Measurements from ENCODE around the gene LNX2.
A peak's percentile ranks its signal among the peaks of the same experiment; 100 is the strongest.

LNX2 gene

GRCh38 chr13:27624071-27624470 is 3.7 kb upstream of the LNX2 start:
- peaks cover 41 to 65% (median 63%) of the 10 kb centered on the region in 11 experiments; a peak in 21 of 22 replicates for H3K36me3 ChIP-seq
- H3K4me1 ChIP-seq: peaks cover 26 to 35% (median 30%) of the 10 kb centered on the region in 10 experiments
- peak overlapping the region; percentile 85 to 99 (median 96); a peak in 21 of 22 replicates for H3K4me2 ChIP-seq
- no peaks in the 10 kb centered on the region for H3K27me3 ChIP-seq
- H3K9ac ChIP-seq: no peak overlapping the region
- peaks cover 52 to 85% (median 73%) of the 10 kb centered on the region in 11 experiments; a peak in 21 of 22 replicates for H4K20me1 ChIP-seq
- H3K9me3 ChIP-seq (replicated peaks in 1 of 11): no peaks in the 10 kb centered on the region
- no peak for TF ChIP-seq Cebpa-rat (IDR thresholded peaks at IDR 0.05)
- H3K27ac ChIP-seq: no peak overlapping the region
- H3K4me3 ChIP-seq: peak overlapping the region in 1 of 10 experiments; percentile 98; a peak in 2 of 20 replicates

DNA sequence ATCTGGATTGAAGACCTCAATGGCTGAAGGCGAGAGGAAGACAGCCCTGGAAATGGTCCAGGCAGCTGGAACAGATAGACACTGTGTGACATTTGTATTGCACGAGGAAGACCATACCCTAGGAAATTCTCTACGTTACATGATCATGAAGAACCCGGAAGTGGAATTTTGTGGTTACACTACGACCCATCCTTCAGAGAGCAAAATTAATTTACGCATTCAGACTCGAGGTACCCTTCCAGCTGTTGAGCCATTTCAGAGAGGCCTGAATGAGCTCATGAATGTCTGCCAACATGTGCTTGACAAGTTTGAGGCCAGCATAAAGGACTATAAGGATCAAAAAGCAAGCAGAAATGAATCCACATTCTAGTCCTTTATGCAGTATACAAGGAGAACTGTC is 2.6 kb upstream of the LNX2 start:
- peak overlapping the region in 7 of 11 experiments; percentile 90 to 96 (median 94); a peak in 10 of 22 replicates for H3K9ac ChIP-seq
- peak overlapping the region; percentile 84 to 98 (median 94) for H3K4me3 ChIP-seq
- H3K27me3 ChIP-seq: no peaks in the 10 kb centered on the region
- no peak for TF ChIP-seq Cebpa-rat (IDR thresholded peaks at IDR 0.05)
- peak overlapping the region; percentile 85 to 99 (median 96) for H3K4me2 ChIP-seq
- peaks cover 37 to 46% (median 41%) of the 10 kb centered on the region in 10 experiments for H3K4me1 ChIP-seq
- no peaks in the 10 kb centered on the region for H3K9me3 ChIP-seq (replicated peaks in 1 of 11)
- no peak overlapping the region for H3K27ac ChIP-seq
- peaks cover 32 to 53% (median 51%) of the 10 kb centered on the region in 11 experiments; a peak in 21 of 22 replicates for H3K36me3 ChIP-seq
- peaks cover 47 to 85% (median 69%) of the 10 kb centered on the region in 11 experiments; a peak in 21 of 22 replicates for H4K20me1 ChIP-seq

GRCh38 chr13:27622102-27622820 is 1.9 kb upstream of the LNX2 start:
- TF ChIP-seq Cebpa-rat (IDR thresholded peaks at IDR 0.05): no peak
- Histone ChIP-seq H3K4me3 (peak overlapping the region; percentile 84 to 98 (median 94)), H4K20me1 (peaks cover 40 to 84% (median 66%) of the 10 kb centered on the region in 11 experiments; a peak in 21 of 22 replicates), H3K27me3 (no peaks in the 10 kb centered on the region), H3K36me3 (peaks cover 26 to 47% (median 46%) of the 10 kb centered on the region in 11 experiments; a peak in 21 of 22 replicates), H3K9ac (peak overlapping the region; percentile 87 to 96 (median 93)), H3K4me2 (peak overlapping the region; percentile 85 to 99 (median 96)), H3K9me3 (replicated peaks in 1 of 11) (no peaks in the 10 kb centered on the region), H3K4me1 (peaks cover 39 to 49% (median 44%) of the 10 kb centered on the region in 10 experiments), H3K27ac (peak overlapping the region; percentile 77 to 94 (median 90))

DNA sequence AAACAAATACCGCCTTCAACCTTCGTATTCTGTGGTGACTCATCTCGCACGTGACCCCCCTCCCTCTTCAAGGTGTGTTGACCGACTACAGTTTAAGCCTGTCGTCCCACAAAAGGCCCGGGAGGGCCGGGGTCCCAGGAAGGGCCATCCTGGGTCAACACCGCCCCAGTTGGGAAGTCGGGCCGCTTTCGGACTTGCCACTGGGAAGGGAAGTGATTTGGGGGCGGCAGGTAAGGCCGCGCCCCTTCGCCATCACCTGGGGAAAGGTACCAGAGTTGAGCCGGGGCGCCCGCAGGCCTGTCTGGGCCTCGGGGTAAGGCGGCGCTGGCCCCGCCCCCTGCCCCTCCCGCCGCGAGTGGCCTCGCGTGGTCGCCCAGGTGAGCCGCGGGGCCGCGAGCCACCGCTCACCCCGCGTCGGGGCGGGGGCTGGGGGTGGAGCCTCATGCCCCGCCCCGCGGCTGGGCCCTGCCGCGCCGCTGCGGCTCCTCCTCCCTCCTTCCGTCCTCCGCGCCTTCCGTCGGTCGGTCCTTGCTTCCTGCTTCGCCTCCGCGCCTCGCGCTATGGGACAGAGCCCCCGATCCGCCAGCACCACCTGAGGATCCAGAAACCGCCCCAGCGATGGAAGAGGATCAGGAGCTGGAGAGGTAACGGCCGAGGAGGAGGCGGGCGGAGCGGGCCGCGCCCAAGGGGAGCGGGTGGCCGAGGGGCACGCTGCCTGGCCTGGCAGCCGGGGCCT is 1.2 kb upstream of the LNX2 start, which contains the start of gene POLR1D:
POLR1D (plus strand) TSS at position 527 of the 736 bp plus-strand sequence; CDS start at position 619, 92 bp downstream.
- H3K4me1 ChIP-seq: peaks cover 39 to 53% (median 45%) of the 10 kb centered on the region in 10 experiments
- TF ChIP-seq Cebpa-rat (IDR thresholded peaks at IDR 0.05): no peak
- peaks cover 33 to 84% (median 59%) of the 10 kb centered on the region in 11 experiments; a peak in 21 of 22 replicates for H4K20me1 ChIP-seq

DNA sequence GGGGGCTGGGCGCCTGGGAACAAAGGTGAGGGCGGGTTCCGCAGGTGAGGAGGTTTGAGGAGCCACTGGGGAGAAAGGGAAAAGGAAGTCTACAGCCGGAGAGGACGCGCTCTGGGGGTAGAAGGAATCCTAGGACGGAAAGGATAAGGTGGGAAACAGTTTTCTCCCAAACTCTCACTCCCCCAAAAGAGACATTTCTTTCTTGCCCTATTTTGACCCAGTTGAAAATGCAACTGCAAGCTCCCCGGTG is 712 bp upstream of the LNX2 start:
- Histone ChIP-seq H3K4me3 (peak overlapping the region; percentile 84 to 98 (median 94)), H3K4me2 (peak overlapping the region; percentile 85 to 99 (median 96)), H3K9ac (peak overlapping the region; percentile 87 to 96 (median 93)), H3K36me3 (peaks cover 17 to 34% (median 34%) of the 10 kb centered on the region in 11 experiments; a peak in 21 of 22 replicates), H3K9me3 (replicated peaks in 1 of 11) (no peaks in the 10 kb centered on the region), H3K27me3 (no peaks in the 10 kb centered on the region), H4K20me1 (peaks cover 28 to 80% (median 54%) of the 10 kb centered on the region in 11 experiments; a peak in 21 of 22 replicates), H3K27ac (peak overlapping the region; percentile 77 to 94 (median 90); a peak in 21 of 22 replicates), H3K4me1 (peaks cover 39 to 53% (median 44%) of the 10 kb centered on the region in 10 experiments)
- TF ChIP-seq Cebpa-rat (IDR thresholded peaks at IDR 0.05): no peak

More for the DNA sequence above, 1.2 kb upstream of the LNX2 start, which contains the start of gene POLR1D:
- Histone ChIP-seq H3K27me3 (no peaks in the 10 kb centered on the region), H3K27ac (peak within 1 kb of the TSS; percentile 77 to 94 (median 90)), H3K36me3 (peaks cover 22 to 39% (median 38%) of the 10 kb centered on the region in 11 experiments; a peak in 21 of 22 replicates), H3K4me2 (peak within 1 kb of the TSS; percentile 85 to 99 (median 96)), H3K9ac (peak within 1 kb of the TSS; percentile 87 to 96 (median 93)), H3K4me3 (peak within 1 kb of the TSS; percentile 84 to 98 (median 94)), H3K9me3 (replicated peaks in 1 of 11) (no peaks in the 10 kb centered on the region)

GRCh38 chr13:27619728-27620376 is 477 bp downstream of the LNX2 start:
- H3K9ac ChIP-seq: peak overlapping the region; percentile 85 to 96 (median 93)
- H3K4me3 ChIP-seq: peak overlapping the region; percentile 84 to 98 (median 94)
- H4K20me1 ChIP-seq: peaks cover 18 to 76% (median 43%) of the 10 kb centered on the region in 11 experiments; a peak in 21 of 22 replicates
- no peaks in the 10 kb centered on the region for H3K27me3 ChIP-seq
- peaks cover 39 to 53% (median 42%) of the 10 kb centered on the region in 10 experiments for H3K4me1 ChIP-seq
- peaks cover 15 to 30% (median 29%) of the 10 kb centered on the region in 11 experiments; a peak in 21 of 22 replicates for H3K36me3 ChIP-seq
- peak overlapping the region; percentile 71 to 91 (median 87) for H3K4me2 ChIP-seq
- peak overlapping the region; percentile 59 to 94 (median 80) for H3K27ac ChIP-seq
- TF ChIP-seq Cebpa-rat (IDR thresholded peaks at IDR 0.05): no peak
- peaks cover 0 to 9% (median 7%) of the 10 kb centered on the region in 11 experiments; a peak in 10 of 22 replicates for H3K9me3 ChIP-seq (replicated peaks in 1 of 11)

DNA sequence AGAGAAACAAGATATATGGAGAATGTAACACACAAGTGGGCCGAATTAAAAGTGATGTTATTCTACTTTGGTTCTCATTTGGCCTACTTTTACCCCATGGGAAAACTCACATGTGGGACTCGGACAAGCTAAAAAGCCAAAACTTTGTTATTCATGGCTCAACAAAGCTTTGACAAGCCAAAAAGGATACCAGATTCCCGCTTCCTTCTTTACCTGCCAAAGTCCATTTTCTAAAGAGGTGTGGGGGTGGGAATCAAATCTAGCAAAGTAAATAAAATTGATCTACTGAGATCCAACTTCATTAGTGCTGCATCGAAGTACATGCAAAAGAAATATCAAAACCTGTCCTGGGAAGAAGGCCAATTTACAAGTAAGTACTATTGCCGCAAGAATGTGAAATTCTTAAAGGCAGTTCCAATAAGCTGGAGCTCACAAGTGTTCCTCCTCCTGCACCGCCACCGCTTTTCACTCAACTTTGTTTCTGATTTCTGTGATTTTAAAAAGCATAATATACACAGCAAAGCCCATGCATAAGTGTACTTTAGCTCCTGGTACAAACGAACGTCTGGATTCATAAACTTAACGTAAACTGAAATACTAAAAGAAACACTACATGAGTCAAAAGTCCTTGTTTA is 1.1 kb downstream of the LNX2 start:
- H3K9ac ChIP-seq: peak overlapping the region; percentile 85 to 96 (median 93); a peak in 21 of 22 replicates
- no peak for TF ChIP-seq Cebpa-rat (IDR thresholded peaks at IDR 0.05)
- H3K27ac ChIP-seq: peak overlapping the region in 3 of 11 experiments; percentile 76 to 94 (median 80); a peak in 4 of 22 replicates
- H3K4me2 ChIP-seq: peak overlapping the region; percentile 71 to 91 (median 87)
- no peaks in the 10 kb centered on the region for H3K27me3 ChIP-seq
- H3K9me3 ChIP-seq (replicated peaks in 1 of 11): peaks cover 4 to 15% (median 11%) of the 10 kb centered on the region in 11 experiments; a peak in 12 of 22 replicates
- peaks cover 33 to 48% (median 38%) of the 10 kb centered on the region in 10 experiments for H3K4me1 ChIP-seq
- H4K20me1 ChIP-seq: peaks cover 12 to 73% (median 36%) of the 10 kb centered on the region in 11 experiments; a peak in 19 of 22 replicates
- H3K36me3 ChIP-seq: peaks cover 11 to 29% (median 24%) of the 10 kb centered on the region in 11 experiments; a peak in 21 of 22 replicates
- peak overlapping the region; percentile 84 to 98 (median 94) for H3K4me3 ChIP-seq
